K562 (cell line): Measurements from ENCODE around the gene MEIOB. TPM values are rescaled to one million over a fixed set of nuclear protein-coding genes. Genes with fewer than 3 reads are reported as not detected.

Experiments
- ADNP ChIP-seq: fragments of 200-800 bp; sonication (Bioruptor generic); IDR thresholded peaks from 2 replicates; pipeline ENCODE4 v1.6.1; 2016; ENCODE audit warnings: missing genetic modification characterization, missing compliant biosample characterization
- BRD9 ChIP-seq: fragments of 450-650 bp; IDR thresholded peaks from 2 replicates; pipeline ENCODE4 v1.6.1; 2018; ENCODE audit warnings: low read depth; ENCODE audit not compliant: partially characterized antibody
- CREB3 ChIP-seq: fragments of 450-650 bp; conservative IDR thresholded peaks from 2 replicates; pipeline ENCODE4 v1.6.1; 2016; ENCODE audit warnings: missing genetic modification characterization, low read depth, mild to moderate bottlenecking, missing compliant biosample characterization, moderate library complexity
- DDX20 ChIP-seq: fragments of 450-650 bp; IDR thresholded peaks from 2 replicates; pipeline ENCODE4 v1.6.1; 2016; ENCODE audit warnings: missing genetic modification characterization, low read depth, mild to moderate bottlenecking, missing compliant biosample characterization, moderate library complexity
- MXI1 ChIP-seq: IDR thresholded peaks from 2 replicates; pipeline ENCODE4 v1.6.1; 2011; ENCODE audit warnings: low read depth, mild to moderate bottlenecking, improper control_type of control experiment, low read length
- MYBL2 ChIP-seq, 2 experiments: fragments of 450-650 bp in 1 of 2; sonication (generic) in 1 of 2; formaldehyde crosslinking in 1 of 2; IDR thresholded peaks; 2 replicates each; pipeline versions ENCODE4 v1.6.1 to v1.8.1; 2017 to 2022; ENCODE audit warnings: borderline replicate concordance in 1 of 2, inconsistent platforms in 1 of 2, low read depth in 1 of 2, mild to moderate bottlenecking in 1 of 2, missing genetic modification reagents in 1 of 2, moderate library complexity in 1 of 2
- NFIC ChIP-seq: fragments of 450-650 bp; IDR thresholded peaks from 2 replicates; pipeline ENCODE4 v1.6.1; 2017; ENCODE audit warnings: mild to moderate bottlenecking, inconsistent platforms
- NR4A1 ChIP-seq, 2 experiments: fragments of 250-450 bp in 1 of 2; fragments of 450-650 bp in 1 of 2; sonication (Bioruptor Pico) in 1 of 2; IDR thresholded peaks; 2 replicates each; pipeline versions ENCODE4 v1.4.0 to v1.6.1; 2016 to 2020; ENCODE audit warnings: mild to moderate bottlenecking in 2 of 2, missing compliant biosample characterization in 1 of 2, missing genetic modification characterization in 1 of 2, moderate library complexity in 1 of 2
- NUFIP1 ChIP-seq: fragments of 450-650 bp; IDR thresholded peaks from 2 replicates; pipeline ENCODE4 v1.6.1; 2018; ENCODE audit not compliant: partially characterized antibody
- PKNOX1 ChIP-seq: fragments of 450-650 bp; IDR thresholded peaks from 2 replicates; pipeline ENCODE4 v1.6.1; 2016
- PML ChIP-seq: IDR thresholded peaks from 2 replicates; pipeline ENCODE4 v1.6.1; 2012; ENCODE audit warnings: low read length, inconsistent platforms
- POLR3G ChIP-seq: IDR thresholded peaks from 2 replicates; pipeline ENCODE4 v1.6.1; 2011; ENCODE audit not compliant: insufficient read length, insufficient replicate concordance; ENCODE audit errors: extremely low read depth
- SMC3 ChIP-seq: conservative IDR thresholded peaks from 2 replicates; pipeline ENCODE4 v1.6.1; 2011; ENCODE audit warnings: low read depth, low read length, improper control_type of control experiment; ENCODE audit not compliant: insufficient read depth
- TAF9B ChIP-seq: fragments of 450-650 bp; IDR thresholded peaks from 2 replicates; pipeline ENCODE4 v1.6.1; 2018; ENCODE audit warnings: mild to moderate bottlenecking; ENCODE audit not compliant: partially characterized antibody
- TARDBP ChIP-seq: fragments of 450-650 bp; IDR thresholded peaks from 2 replicates; pipeline ENCODE4 v1.6.1; 2016
- TCF7L2 ChIP-seq: fragments of 150-350 bp; IDR thresholded peaks from 2 replicates; pipeline ENCODE4 v1.6.1; 2016; ENCODE audit warnings: low read depth, mild to moderate bottlenecking, low read length, moderate library complexity
- TEAD2 ChIP-seq: fragments of 450-650 bp; IDR thresholded peaks from 2 replicates; pipeline ENCODE4 v1.6.1; 2016; ENCODE audit warnings: missing genetic modification characterization, control low read depth, missing compliant biosample characterization
- XRCC5 ChIP-seq: fragments of 200-400 bp; formaldehyde crosslinking; IDR thresholded peaks from 2 replicates; pipeline ENCODE4 v1.6.1; 2017; ENCODE audit warnings: low read depth, mild to moderate bottlenecking, low read length
- ZBTB12 ChIP-seq: fragments of 250-450 bp; sonication (Bioruptor Pico); IDR thresholded peaks from 2 replicates; pipeline ENCODE4 v1.4.0; 2020
- ZC3H11A ChIP-seq: IDR thresholded peaks from 2 replicates; pipeline ENCODE4 v1.6.1; 2012; ENCODE audit warnings: low read depth, low read length, improper control_type of control experiment
- ZFP1 ChIP-seq: fragments of 450-650 bp; formaldehyde crosslinking; IDR thresholded peaks from 2 replicates; pipeline ENCODE4 v1.4.0; 2020; ENCODE audit warnings: mild to moderate bottlenecking, mixed read lengths
- ZNF23 ChIP-seq: fragments of 250-450 bp; sonication (Bioruptor Pico); IDR thresholded peaks from 2 replicates; pipeline ENCODE4 v1.4.0; 2020; ENCODE audit warnings: mild to moderate bottlenecking
- ZNF436 ChIP-seq: fragments of 250-450, 450-650 bp; sonication (Bioruptor Pico); formaldehyde crosslinking; IDR thresholded peaks from 2 replicates; pipeline ENCODE4 v1.7.0; 2020; ENCODE audit warnings: mild to moderate bottlenecking
- ZNF449 ChIP-seq: fragments of 250-450 bp; sonication (Bioruptor Pico); IDR thresholded peaks from 2 replicates; pipeline ENCODE4 v1.8.0; 2022; ENCODE audit warnings: moderate library complexity, mild to moderate bottlenecking, inconsistent platforms
- ZNF584 ChIP-seq: fragments of 200-800 bp; sonication (Bioruptor generic); IDR thresholded peaks from 2 replicates; pipeline ENCODE4 v1.6.1; 2016; ENCODE audit warnings: low read depth, mild to moderate bottlenecking, missing genetic modification characterization, missing compliant biosample characterization
- ZNF696 ChIP-seq: fragments of 250-450 bp; sonication (Bioruptor Pico); conservative IDR thresholded peaks from 2 replicates; pipeline ENCODE4 v1.4.0; 2020; ENCODE audit warnings: mild to moderate bottlenecking, moderate library complexity
- ZNF77 ChIP-seq: fragments of 250-450 bp; sonication (Bioruptor Pico); IDR thresholded peaks from 2 replicates; pipeline ENCODE4 v1.5.0; 2020
- polyA plus RNA-seq, 8 experiments: library from polyadenylated mRNA; depleted of rRNA in 4 of 8; stranded (reverse) in 5 of 8; unstranded in 3 of 8; fragments of >200 nt; fragmentation: Nextera tagmentation in 2 of 8; fragmentation: Illumina TruSeq in 1 of 8; extraction: Ambion mirVana in 2 of 8; extraction: Trizol in 1 of 8; gene quantifications; 2 replicates each; pipeline versions ENCODE4 v1.2.1 to v1.2.3, GENCODE V29; 2011 to 2014; ENCODE audit warnings: inconsistent platforms in 1 of 8, missing spikeins in 1 of 8
- total RNA-seq, 7 experiments: library from RNA; depleted of rRNA in 6 of 7; stranded (reverse); fragments of >200 nt in 6 of 7; fragmentation: Illumina TruSeq in 2 of 7; extraction: Trizol in 2 of 7; gene quantifications; 2 replicates each; pipeline versions ENCODE4 v1.2.1 to v1.2.3, GENCODE V29; 2011 to 2021; ENCODE audit warnings: low replicate concordance in 1 of 7

The MEIOB gene
- total and polyA plus RNA-seq, 9 of the 15 experiments (the other 6 are each of a cell fraction or from before 2014, with no cell fraction given) = 25.4 to 203 (median 97.6) TPM

- TF ChIP-seq XRCC5 (no peak), TEAD2 (tag) (no peak), SMC3 (peak; percentile 78), POLR3G (no peak), TAF9B (no peak), MYBL2 (IDR thresholded peaks at IDR 0.05; ENCODE audit: low read depth) (peak; percentile 56), MYBL2 (CRISPR knock-in tag; IDR thresholded peaks at IDR 0.05; ENCODE audit: borderline replicate concordance) (no peak), ZFP1 (CRISPR knock-in tag) (no peak), ADNP (tag) (no peak), ZNF23 (no peak), MXI1 (peak; percentile 42; the same call in 1 of the 2 replicates), ZNF584 (CRISPR knock-in tag) (no peak), TARDBP (no peak), NUFIP1 (no peak), NR4A1 (CRISPR knock-in tag; IDR thresholded peaks at IDR 0.05) (no peak), NR4A1 (tag; IDR thresholded peaks at IDR 0.05) (no peak), ZC3H11A (no peak), ZNF436 (CRISPR knock-in tag) (no peak), TCF7L2 (no peak), ZNF696 (no peak), CREB3 (no peak), ZNF449 (CRISPR knock-in tag) (no peak), PML (no peak), NFIC (peak; percentile 41), PKNOX1 (no peak), ZBTB12 (CRISPR knock-in tag) (no peak), BRD9 (no peak), DDX20 (no peak), ZNF77 (CRISPR knock-in tag) (no peak)
Observed at GRCh38 chr16:1812732-1813163, 59.2 kb downstream of the MEIOB start (continued).
